HCT116 (cell line): ENCODE results near the gene TMEM50B.

Experiments used
- CEBPB ChIP-seq: IDR thresholded peaks from 2 replicates; pipeline ENCODE4 v1.6.1; 2012; ENCODE audit warnings: low read depth
- EGR1 ChIP-seq: IDR thresholded peaks from 2 replicates; pipeline ENCODE4 v1.6.1; 2012; ENCODE audit warnings: low read depth
- ZBTB33 ChIP-seq: IDR thresholded peaks from 2 replicates; pipeline ENCODE4 v1.6.1; 2011; ENCODE audit warnings: mild to moderate bottlenecking, low read length, moderate library complexity; ENCODE audit not compliant: insufficient replicate concordance; ENCODE audit errors: extremely low read depth
- TF ChIP-seq, protein P1 (sequence below), 3 experiments: fragments of 200-600 bp in 1 of 3; sonication (generic) in 1 of 3; IDR thresholded peaks in 2 of 3; conservative IDR thresholded peaks in 1 of 3; 2 replicates each; pipeline ENCODE4 v1.5.1; 2012 to 2017; ENCODE audit warnings: low read depth in 2 of 3, low read length in 2 of 3, antibody characterized with exemption in 1 of 3, borderline replicate concordance in 1 of 3, control low read depth in 1 of 3, mild to moderate bottlenecking in 1 of 3, mixed read lengths in 1 of 3, mixed run types in 1 of 3, moderate library complexity in 1 of 3; ENCODE audit not compliant: insufficient read depth in 1 of 3

GRCh38 chr21:33421713-33422393, 57.9 kb downstream of the TMEM50B start:
- TF ChIP-seq ZBTB33 (no peak), CEBPB (no peak), EGR1 (no peak)
- TF ChIP-seq, protein P1, sequence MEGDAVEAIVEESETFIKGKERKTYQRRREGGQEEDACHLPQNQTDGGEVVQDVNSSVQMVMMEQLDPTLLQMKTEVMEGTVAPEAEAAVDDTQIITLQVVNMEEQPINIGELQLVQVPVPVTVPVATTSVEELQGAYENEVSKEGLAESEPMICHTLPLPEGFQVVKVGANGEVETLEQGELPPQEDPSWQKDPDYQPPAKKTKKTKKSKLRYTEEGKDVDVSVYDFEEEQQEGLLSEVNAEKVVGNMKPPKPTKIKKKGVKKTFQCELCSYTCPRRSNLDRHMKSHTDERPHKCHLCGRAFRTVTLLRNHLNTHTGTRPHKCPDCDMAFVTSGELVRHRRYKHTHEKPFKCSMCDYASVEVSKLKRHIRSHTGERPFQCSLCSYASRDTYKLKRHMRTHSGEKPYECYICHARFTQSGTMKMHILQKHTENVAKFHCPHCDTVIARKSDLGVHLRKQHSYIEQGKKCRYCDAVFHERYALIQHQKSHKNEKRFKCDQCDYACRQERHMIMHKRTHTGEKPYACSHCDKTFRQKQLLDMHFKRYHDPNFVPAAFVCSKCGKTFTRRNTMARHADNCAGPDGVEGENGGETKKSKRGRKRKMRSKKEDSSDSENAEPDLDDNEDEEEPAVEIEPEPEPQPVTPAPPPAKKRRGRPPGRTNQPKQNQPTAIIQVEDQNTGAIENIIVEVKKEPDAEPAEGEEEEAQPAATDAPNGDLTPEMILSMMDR (IDR thresholded peaks at IDR 0.05 in 2 of 3, conservative IDR thresholded peaks at IDR 0.05 in 1 of 3; ENCODE audit: borderline replicate concordance in 1 of 3, insufficient read depth in 1 of 3, low read depth in 2 of 3, low read length in 2 of 3): no peak
